OCI-M2 (cell line): ENCODE measurements around the gene ANXA2R.

Experiments used
- DNase-seq: peaks from one replicate; lab custom pipeline; 2025; ENCODE audit not compliant: unreplicated experiment; lab: John Stamatoyannopoulos, UW

ANXA2R gene

DNA sequence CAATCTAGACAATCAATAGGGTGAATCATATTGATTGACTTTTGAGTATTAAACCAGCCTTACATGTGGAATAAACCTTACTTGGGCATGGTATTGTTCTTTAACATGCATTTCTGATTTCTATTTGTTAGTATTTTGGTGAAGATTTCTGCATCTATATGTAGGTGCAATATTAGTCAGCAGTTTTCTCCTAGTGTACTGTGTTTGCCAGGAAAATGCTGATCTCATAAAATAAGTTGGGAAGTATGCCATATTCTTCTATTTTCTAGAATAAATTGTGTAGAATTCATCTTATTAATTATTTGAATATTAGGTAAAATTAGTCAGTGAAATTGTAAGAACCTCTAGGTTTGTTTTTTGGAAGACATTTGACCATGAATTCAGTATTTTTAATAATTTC is 38.4 kb downstream of the ANXA2R start:
- no peak for DNase-seq

DNA sequence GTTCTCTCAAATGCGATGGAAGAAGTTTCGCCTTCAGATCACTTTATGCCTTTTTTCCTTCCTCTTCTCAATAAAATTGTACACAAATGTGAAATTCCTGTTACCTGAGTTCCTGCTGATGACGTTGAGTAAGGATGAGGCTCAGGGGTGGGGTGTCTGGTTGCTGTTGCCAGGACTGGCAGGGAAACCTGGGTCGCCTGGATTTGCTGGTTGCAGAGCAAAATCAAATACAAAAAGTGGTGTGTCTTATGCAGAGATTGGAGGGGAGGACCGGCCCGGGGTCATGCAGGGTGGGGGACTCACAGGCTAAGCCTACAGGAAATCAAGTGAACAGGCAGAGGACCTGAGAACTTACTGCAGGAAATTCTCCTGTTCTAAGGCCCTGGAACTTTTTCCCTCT is 39.2 kb downstream of the ANXA2R start:
- DNase-seq, result no peak

DNA sequence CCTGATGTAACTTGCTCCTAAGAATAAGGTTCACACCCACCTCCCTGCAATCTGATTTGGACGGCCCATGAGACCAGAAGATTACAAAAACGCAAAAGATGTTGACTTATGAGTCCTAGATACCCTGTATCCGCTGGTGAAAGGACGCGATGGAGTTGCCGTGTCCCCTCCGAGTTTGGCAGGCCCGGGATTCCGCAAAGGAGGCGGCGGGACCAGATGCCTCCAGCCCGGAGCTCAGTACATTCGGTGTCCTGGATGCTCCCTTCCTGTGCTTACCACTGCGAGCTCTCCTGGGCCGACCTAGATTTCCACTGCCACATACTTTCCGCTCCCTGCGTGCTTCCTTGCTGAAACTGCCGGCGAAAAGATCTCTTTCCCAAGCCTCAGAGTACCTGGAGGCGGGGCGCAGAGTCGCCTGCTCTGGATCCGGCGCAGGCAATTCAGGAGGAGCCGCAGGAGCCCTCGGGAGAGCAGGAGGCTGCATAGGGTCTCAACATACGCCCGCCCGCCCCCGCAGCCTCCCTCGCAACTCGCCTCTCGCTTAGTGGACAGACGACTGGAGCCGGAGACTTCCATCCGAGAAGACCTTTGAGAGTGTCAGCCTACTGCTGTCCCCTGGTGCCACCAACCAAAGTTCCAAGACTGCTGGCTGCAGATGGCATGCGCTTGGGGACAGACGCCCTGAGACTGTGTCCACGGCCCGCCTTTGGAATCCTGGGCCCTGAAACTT is 39.8 kb downstream of the ANXA2R start:
- DNase-seq, result no peak

- DNase-seq, result no peak
These were observed 44.8 kb downstream of the ANXA2R start for GRCh38 chr5:42995360-42995751.

DNA sequence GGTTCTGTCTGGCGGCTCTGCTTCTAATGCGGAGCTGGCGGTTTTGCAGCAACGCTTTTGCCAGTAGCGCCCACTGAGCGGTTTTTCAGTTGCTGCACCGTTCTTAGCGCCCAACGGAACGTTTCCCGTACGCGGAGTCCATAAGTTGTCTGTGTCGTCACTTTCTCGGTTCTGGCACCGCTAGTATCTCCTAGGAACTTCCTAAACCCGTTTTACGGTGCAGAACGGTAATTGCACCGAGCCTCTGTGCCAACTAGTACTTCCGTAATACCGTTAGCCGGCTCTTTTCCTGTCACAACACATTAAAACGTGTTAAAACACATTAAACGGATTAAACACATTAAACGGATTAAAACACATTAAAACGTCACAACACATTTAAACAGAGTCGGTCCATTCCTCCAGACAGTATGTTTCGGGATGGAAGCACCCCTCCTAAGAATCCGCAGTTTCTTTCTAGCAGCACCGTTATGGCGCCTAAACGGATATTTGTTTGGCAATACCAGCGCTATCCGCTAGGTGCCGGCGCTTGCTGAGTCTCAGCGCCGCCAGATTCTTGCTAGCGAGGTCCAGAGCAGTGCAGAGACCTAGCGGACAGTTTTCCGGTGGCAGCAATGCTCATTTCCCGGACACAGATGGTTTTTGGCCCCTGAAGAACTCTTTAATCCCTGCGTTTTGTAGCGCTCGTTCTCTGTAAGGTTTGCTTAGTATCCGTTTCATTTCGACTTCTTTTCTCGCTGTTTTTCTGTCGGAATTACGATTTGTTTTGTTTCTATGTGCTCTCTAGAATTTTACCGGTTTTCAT is 45.4 kb downstream of the ANXA2R start:
- peak; percentile 89 for DNase-seq

DNA sequence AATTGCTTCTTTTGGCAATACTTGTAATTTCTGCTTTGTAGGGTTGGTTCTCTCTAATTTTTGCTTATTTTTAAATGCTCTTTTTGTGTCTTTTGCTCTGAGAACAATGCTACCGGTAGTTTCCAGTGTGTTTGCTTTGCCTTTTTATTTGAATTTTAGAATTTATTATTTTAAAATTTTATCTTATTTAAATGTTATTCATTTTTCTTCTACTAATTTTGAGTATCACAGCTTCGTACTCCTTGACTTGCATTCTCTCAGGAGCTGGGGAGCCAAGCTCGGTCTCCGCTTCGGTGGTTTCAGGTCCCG is 45.9 kb downstream of the ANXA2R start:
- DNase-seq, result no peak

DNA sequence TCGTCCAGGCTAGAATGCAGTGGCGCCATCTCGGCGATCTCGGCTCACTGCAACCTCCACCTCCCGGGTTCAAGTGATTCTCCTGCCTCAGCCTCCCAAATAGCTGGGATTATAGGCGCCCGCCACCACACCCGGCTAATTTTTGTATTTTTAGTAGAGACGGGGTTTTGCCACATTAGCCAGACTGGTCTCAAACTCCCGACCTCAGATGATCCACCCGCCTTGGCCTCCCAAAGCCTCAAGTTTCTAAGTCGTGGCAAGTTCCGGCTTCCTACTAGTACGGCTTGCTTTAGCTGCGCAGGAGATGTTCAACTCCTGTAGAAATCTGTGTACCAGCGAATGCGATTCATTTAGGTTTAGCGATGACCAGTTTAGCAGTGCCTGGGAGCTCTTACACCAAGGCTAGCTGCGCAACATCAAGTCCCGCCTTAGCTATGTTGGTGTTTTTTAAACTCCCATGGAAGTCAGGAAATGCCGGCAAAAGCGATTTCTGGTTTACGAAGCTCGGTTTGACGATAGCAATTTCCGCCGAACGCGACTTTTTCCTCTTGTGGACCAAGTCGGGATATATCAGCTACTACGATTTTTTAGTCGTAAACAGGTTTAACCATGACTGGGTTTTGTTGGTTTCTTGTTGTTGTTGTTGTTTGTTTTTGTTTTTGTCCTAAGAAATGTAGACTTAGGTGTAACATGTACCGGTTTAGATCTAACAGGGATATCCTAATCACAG is 46.4 kb downstream of the ANXA2R start:
- DNase-seq, result no peak

DNA sequence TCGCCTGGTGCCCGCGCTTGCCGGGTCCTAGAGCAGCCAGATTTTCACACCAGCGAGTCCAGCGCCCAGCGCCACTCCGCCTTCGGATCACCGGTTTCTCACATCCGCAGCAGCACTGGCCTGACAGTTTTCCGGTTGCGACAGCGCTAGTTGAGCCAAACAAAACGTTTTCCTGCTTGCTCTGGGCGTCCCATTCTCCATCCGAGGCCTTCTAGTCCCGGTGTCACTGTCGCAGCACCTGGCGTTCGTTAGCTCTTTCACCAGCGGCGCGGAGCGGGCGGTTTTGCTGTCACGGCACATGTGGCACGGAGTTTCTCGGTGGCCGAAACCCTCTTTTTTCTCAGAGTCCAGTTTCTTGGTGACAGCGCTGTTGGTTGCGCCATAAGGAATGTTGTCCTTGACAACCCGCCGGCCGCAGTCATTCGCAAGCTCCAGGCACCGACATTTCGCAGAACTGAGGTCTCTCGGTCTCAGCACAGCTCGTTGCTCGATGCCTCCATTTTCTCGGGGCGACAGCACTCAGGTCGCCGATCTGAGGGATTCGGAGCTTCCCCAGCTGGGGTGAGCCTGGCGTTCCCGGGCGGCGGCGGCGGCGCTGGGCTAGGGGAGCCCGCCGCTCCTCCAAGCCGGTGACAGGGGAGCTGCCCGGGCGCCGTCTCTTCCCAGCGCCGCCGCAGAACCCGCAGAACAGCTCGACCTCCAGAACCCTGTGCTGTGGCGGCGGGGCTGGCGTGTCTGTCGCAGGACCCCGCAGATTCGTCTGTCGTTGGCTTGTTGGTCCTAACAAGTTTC is 47.8 kb downstream of the ANXA2R start:
- no peak for DNase-seq

DNA sequence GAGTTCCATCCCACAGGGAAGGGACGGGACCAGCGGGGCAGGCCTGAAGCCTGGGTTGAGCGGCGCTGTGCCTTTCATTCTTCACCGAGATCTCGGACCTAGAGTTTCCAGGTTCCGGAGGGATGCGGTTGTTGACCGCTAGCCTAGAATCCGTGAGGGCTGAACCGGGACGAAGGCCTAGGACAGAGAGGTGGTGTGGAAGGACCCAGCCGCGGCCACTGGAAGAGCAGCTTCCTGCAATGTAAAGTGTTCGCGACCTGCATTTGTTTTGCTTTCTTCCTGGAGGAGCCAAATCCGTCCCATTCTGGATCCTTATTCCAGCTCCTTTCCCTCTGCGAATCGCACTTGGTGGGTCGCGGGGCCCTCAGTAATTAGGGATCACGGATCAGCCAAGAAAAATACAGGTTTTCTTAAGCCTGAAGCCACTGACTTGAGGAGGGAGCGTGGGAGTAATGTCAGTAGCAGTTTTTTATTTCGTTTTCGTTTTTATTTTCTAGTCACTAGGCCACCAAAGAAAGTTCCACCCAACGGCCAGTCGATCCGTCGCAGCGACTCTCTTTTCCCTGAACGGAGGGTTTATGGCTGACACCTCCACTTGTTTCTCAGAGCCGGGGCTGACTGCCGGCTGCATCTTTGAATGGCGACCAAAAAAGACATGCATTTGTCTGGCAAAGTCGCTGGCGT is 48.6 kb downstream of the ANXA2R start:
- DNase-seq, result no peak

GRCh38 chr5:42990892-42991291 is 49.2 kb downstream of the ANXA2R start:
- no peak for DNase-seq
